Measurements from ENCODE around the gene LUZP2.

GRCh38 chr11:24808173-24808572 is 311.3 kb downstream of the LUZP2 start:
- no peak for TF ChIP-seq EGR1 (IDR thresholded peaks at IDR 0.05; ENCODE audit: borderline replicate concordance, low read depth, low read length)
- TF ChIP-seq TAF1 (IDR thresholded peaks at IDR 0.05; ENCODE audit: low read depth, low read length) = no peak
- no peak for TF ChIP-seq ATF2 (IDR thresholded peaks at IDR 0.05; ENCODE audit: low read length)
- TF ChIP-seq, protein P1, sequence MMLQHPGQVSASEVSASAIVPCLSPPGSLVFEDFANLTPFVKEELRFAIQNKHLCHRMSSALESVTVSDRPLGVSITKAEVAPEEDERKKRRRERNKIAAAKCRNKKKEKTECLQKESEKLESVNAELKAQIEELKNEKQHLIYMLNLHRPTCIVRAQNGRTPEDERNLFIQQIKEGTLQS (IDR thresholded peaks at IDR 0.05; ENCODE audit: insufficient read depth, low read depth, low read length) = no peak

All from H1 (cell line).